Esophagus muscularis mucosa (tissue), 4 donors: ENCODE results near the gene CYB5R2. TPM values are rescaled to one million over a fixed set of nuclear protein-coding genes. Genes with fewer than 3 reads are reported as not detected.

Experiments used
- DNase-seq: peaks from one replicate; pipeline ENCODE4 v3.0.0-alpha.2; 2017; ENCODE audit errors: extremely low spot score
- H3K27ac ChIP-seq, 4 donors: fragments of 200-600 bp; sonication (generic); replicated peaks in 1 of 4; 1 replicate in 3 of 4; 2 replicates in 1 of 4; pipeline ENCODE4 v1.5.1; 2016 to 2019; ENCODE audit warnings: mild to moderate bottlenecking in 1 of 4
- H3K27me3 ChIP-seq, 4 donors: fragments of 200-600 bp; sonication (generic); one replicate each; pipeline versions ENCODE4 v1.5.1 to v1.6.0; 2016 to 2019
- H3K36me3 ChIP-seq, 4 donors: fragments of 200-600 bp; sonication (generic); one replicate each; pipeline ENCODE4 v1.5.1; 2016 to 2019
- H3K4me1 ChIP-seq, 4 donors: fragments of 200-600 bp; sonication (generic); one replicate each; pipeline ENCODE4 v1.5.1; 2016 to 2019
- H3K4me3 ChIP-seq, 4 donors: fragments of 200-600 bp; sonication (generic); 1 replicate in 2 of 4; 2 replicates in 2 of 4; pipeline ENCODE4 v1.5.1; 2016 to 2019; ENCODE audit warnings: mild to moderate bottlenecking in 4 of 4, moderate library complexity in 1 of 4
- H3K9me3 ChIP-seq, 4 donors: fragments of 200-600 bp; sonication (generic); 1 replicate in 3 of 4; 2 replicates in 1 of 4; pipeline ENCODE4 v1.5.1; 2016 to 2019
- EP300 ChIP-seq: sonication (generic); formaldehyde crosslinking; IDR thresholded peaks from one replicate; pipeline ENCODE4 v1.6.1; 2017; ENCODE audit warnings: antibody characterized with exemption
- POLR2A ChIP-seq: fragments of 450-650 bp; IDR thresholded peaks from one replicate; pipeline ENCODE4 v1.6.1; 2017; ENCODE audit warnings: antibody characterized with exemption, moderate library complexity, mild to moderate bottlenecking, low read depth
- POLR2AphosphoS5 ChIP-seq, 2 donors: sonication (generic); formaldehyde crosslinking; IDR thresholded peaks; one replicate each; pipeline ENCODE4 v1.6.1; 2017; ENCODE audit warnings: antibody characterized with exemption in 2 of 2
- WGBS: methylation state at CpG from one replicate; pipeline ENCODE4 v1.1.5; 2018; 5-methylcytosine and 5-hydroxymethylcytosine counted together
- intact Hi-C: fragments of 100-400 bp; cut with DNase I; formaldehyde crosslinking; loops from one replicate; pipeline ENCODE4 v1.15.1; 2023
- total RNA-seq, 4 donors: library from RNA; depleted of rRNA; stranded (reverse); fragments of >200 nt; gene quantifications; one replicate each; pipeline versions ENCODE4 v1.1.0 to v1.2.1, GENCODE V29; 2016
- TF ChIP-seq, protein P1 (sequence below), 3 experiments: fragments of 200-600 bp in 2 of 3; fragments of 450-650 bp in 1 of 3; sonication (generic) in 2 of 3; IDR thresholded peaks; one replicate each; pipeline ENCODE4 v1.5.1; 2017 to 2019; ENCODE audit warnings: antibody characterized with exemption in 3 of 3, mild to moderate bottlenecking in 2 of 3, moderate library complexity in 1 of 3

CYB5R2 gene
- total RNA-seq, 4 donors from 2014 or later = 2.2 to 4.2 (median 2.6) TPM

- H3K27me3 ChIP-seq = peaks cover 0 to 17% (median 2%) of the 10 kb centered on the region in 4 donors
- DNase-seq = no peak
- TF ChIP-seq POLR2AphosphoS5 (IDR thresholded peaks at IDR 0.05) = no peak
- TF ChIP-seq, protein P1, sequence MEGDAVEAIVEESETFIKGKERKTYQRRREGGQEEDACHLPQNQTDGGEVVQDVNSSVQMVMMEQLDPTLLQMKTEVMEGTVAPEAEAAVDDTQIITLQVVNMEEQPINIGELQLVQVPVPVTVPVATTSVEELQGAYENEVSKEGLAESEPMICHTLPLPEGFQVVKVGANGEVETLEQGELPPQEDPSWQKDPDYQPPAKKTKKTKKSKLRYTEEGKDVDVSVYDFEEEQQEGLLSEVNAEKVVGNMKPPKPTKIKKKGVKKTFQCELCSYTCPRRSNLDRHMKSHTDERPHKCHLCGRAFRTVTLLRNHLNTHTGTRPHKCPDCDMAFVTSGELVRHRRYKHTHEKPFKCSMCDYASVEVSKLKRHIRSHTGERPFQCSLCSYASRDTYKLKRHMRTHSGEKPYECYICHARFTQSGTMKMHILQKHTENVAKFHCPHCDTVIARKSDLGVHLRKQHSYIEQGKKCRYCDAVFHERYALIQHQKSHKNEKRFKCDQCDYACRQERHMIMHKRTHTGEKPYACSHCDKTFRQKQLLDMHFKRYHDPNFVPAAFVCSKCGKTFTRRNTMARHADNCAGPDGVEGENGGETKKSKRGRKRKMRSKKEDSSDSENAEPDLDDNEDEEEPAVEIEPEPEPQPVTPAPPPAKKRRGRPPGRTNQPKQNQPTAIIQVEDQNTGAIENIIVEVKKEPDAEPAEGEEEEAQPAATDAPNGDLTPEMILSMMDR (IDR thresholded peaks at IDR 0.05) = peak; percentile 56 to 79 (median 62)
- no peaks in the 10 kb centered on the region for H3K4me1 ChIP-seq
- intact Hi-C loops = no loop called here
- no peak overlapping the region for H3K27ac ChIP-seq
- H3K36me3 ChIP-seq = no peaks in the 10 kb centered on the region
- 23% methylated on average over 4 of the region's 4 CpGs for WGBS
- no peak overlapping the region for H3K4me3 ChIP-seq
- no peaks in the 10 kb centered on the region for H3K9me3 ChIP-seq
Observed at GRCh38 chr11:7688238-7688826, 15.0 kb upstream of the CYB5R2 start.

- H3K4me1 ChIP-seq = no peaks in the 10 kb centered on the region
- H3K27me3 ChIP-seq = peaks cover 0 to 9% (median 2%) of the 10 kb centered on the region in 4 donors
- H3K9me3 ChIP-seq = no peaks in the 10 kb centered on the region
- no peaks in the 10 kb centered on the region for H3K36me3 ChIP-seq
- intact Hi-C loops = no loop called here
- H3K4me3 ChIP-seq = no peak overlapping the region
- H3K27ac ChIP-seq = no peak overlapping the region
- DNase-seq = no peak
- TF ChIP-seq POLR2A = no peak
- TF ChIP-seq EP300 = no peak
- TF ChIP-seq, protein P1 (IDR thresholded peaks at IDR 0.05) = no peak
- TF ChIP-seq POLR2AphosphoS5 (IDR thresholded peaks at IDR 0.05) = no peak
- WGBS = 87% methylated on average over 1 of the region's 1 CpG
Observed at GRCh38 chr11:7687386-7687785, 14.1 kb upstream of the CYB5R2 start.

GRCh38 chr11:7686761-7687160 lies 13.5 kb upstream of the CYB5R2 start:
- no peak overlapping the region for H3K27ac ChIP-seq

GRCh38 chr11:7683571-7683970 lies 10.3 kb upstream of the CYB5R2 start:
- Histone ChIP-seq H3K27ac (no peak overlapping the region), H3K27me3 (peaks cover 0 to 19% (median 2%) of the 10 kb centered on the region in 4 donors), H3K4me1 (no peaks in the 10 kb centered on the region), H3K36me3 (no peaks in the 10 kb centered on the region), H3K9me3 (no peaks in the 10 kb centered on the region), H3K4me3 (no peak overlapping the region)
- 90% methylated on average over 2 of the region's 2 CpGs for WGBS
- DNase-seq = no peak
- intact Hi-C loops = no loop called here
- no peak for TF ChIP-seq POLR2A
- TF ChIP-seq, protein P1 (IDR thresholded peaks at IDR 0.05) = no peak
- no peak for TF ChIP-seq EP300
- TF ChIP-seq POLR2AphosphoS5 (IDR thresholded peaks at IDR 0.05) = no peak

More at GRCh38 chr11:7686761-7687160, 13.5 kb upstream of the CYB5R2 start:
- intact Hi-C loops = no loop called here
- no peak for DNase-seq
- no peaks in the 10 kb centered on the region for H3K36me3 ChIP-seq
- TF ChIP-seq, protein P1 (IDR thresholded peaks at IDR 0.05) = no peak
- peaks cover 0 to 7% (median 2%) of the 10 kb centered on the region in 4 donors for H3K27me3 ChIP-seq
- no peak overlapping the region for H3K4me3 ChIP-seq
- H3K9me3 ChIP-seq = no peaks in the 10 kb centered on the region
- 72% methylated on average over 4 of the region's 4 CpGs for WGBS
- no peaks in the 10 kb centered on the region for H3K4me1 ChIP-seq

DNA sequence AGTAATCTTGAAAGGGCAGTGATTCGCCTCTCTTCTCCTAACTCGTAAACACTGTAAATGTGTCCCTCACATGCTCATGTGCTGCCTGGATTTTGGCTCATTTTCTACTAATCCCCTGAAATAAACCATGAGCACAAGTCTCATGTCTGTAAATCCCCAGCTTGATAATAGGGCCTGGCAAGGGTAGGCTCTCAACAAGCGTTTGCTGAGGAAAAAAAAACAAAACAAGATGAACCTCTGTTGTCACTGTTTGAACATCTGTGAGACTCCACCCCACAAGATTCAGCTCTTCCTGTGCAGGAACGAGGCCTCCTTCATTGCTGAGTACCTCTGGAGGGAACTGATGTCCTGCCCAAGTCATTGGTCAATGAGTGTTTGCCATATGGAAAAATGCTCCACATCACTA lies 4.5 kb upstream of the CYB5R2 start:
- Histone ChIP-seq H3K9me3 (no peaks in the 10 kb centered on the region), H3K27ac (no peak overlapping the region), H3K4me3 (no peak overlapping the region), H3K4me1 (peaks cover 11 to 17% (median 16%) of the 10 kb centered on the region in 4 donors), H3K36me3 (no peaks in the 10 kb centered on the region), H3K27me3 (peaks cover 0 to 46% (median 6%) of the 10 kb centered on the region in 4 donors)
- no peak for DNase-seq
- TF ChIP-seq POLR2AphosphoS5 (IDR thresholded peaks at IDR 0.05) (no peak), EP300 (no peak), POLR2A (no peak)
- TF ChIP-seq, protein P1 (IDR thresholded peaks at IDR 0.05) = no peak
- WGBS = 55% methylated on average over 4 of the region's 4 CpGs
- intact Hi-C loops = no loop called here
